ENCODE measurements around the gene TOR1AIP1. TPM values are rescaled to one million over a fixed set of nuclear protein-coding genes. Genes with fewer than 3 reads are reported as not detected.
"Not testable (repeated sequence)": the region's sequence is repeated elsewhere in the genome, so short reads cannot be mapped to it uniquely, and the experiment has no call there.

Gene TOR1AIP1
- total RNA-seq, 1 donor from 2014 or later = 19.6 TPM

GRCh38 chr1:179930867-179931266 is 48.8 kb downstream of the TOR1AIP1 start:
- FAIRE-seq (no peak), DNase-seq (ENCODE audit: low spot score in 2 of 2) (no peak)

- no peak for DNase-seq (ENCODE audit: low spot score in 2 of 2)
- FAIRE-seq = no peak
Measured at GRCh38 chr1:179933219-179933618, 51.1 kb downstream of the TOR1AIP1 start.

- DNase-seq (ENCODE audit: low spot score in 2 of 2) = no peak
- FAIRE-seq = no peak
Measured at GRCh38 chr1:179935909-179936496, 53.9 kb downstream of the TOR1AIP1 start.

GRCh38 chr1:179937668-179938254 is 55.7 kb downstream of the TOR1AIP1 start:
- FAIRE-seq = no peak
- DNase-seq (ENCODE audit: low spot score in 2 of 2) = no peak

- FAIRE-seq (no peak), DNase-seq (ENCODE audit: low spot score in 2 of 2) (no peak)
Measured at GRCh38 chr1:179938752-179939151, 56.7 kb downstream of the TOR1AIP1 start.

- DNase-seq (ENCODE audit: low spot score in 2 of 2) (no peak), FAIRE-seq (no peak)
Measured at GRCh38 chr1:179939941-179940340, 57.9 kb downstream of the TOR1AIP1 start.

GRCh38 chr1:179941454-179941853 is 59.4 kb downstream of the TOR1AIP1 start:
- no peak for FAIRE-seq

GRCh38 chr1:179950651-179951050 is 68.6 kb downstream of the TOR1AIP1 start:
- DNase-seq (ENCODE audit: low spot score in 2 of 2) (no peak), FAIRE-seq (no peak)

More at GRCh38 chr1:179941454-179941853, 59.4 kb downstream of the TOR1AIP1 start:
- DNase-seq (ENCODE audit: low spot score in 2 of 2) = no peak

- DNase-seq (ENCODE audit: low spot score in 2 of 2) = no peak
- FAIRE-seq = no peak
Measured at GRCh38 chr1:179951383-179952144, 69.5 kb downstream of the TOR1AIP1 start.

- DNase-seq (ENCODE audit: low spot score in 2 of 2) = no peak
- FAIRE-seq = no peak
Measured at GRCh38 chr1:179952186-179952585, 70.1 kb downstream of the TOR1AIP1 start.

GRCh38 chr1:179953974-179954492 is 71.9 kb downstream of the TOR1AIP1 start:
- FAIRE-seq (no peak), DNase-seq (ENCODE audit: low spot score in 2 of 2) (peak in 1 of 2 donors; percentile 5)

GRCh38 chr1:179954493-179955286 is 72.6 kb downstream of the TOR1AIP1 start, which contains the start of gene CEP350:
Gene CEP350 (plus strand): TSS chr1:179954810. CDS start chr1:179986182, 31,372 bp downstream.
- DNase-seq (ENCODE audit: low spot score in 2 of 2) (peak; percentile 79 to 82), FAIRE-seq (no peak)

- no peak for FAIRE-seq
- no peak for DNase-seq (ENCODE audit: low spot score in 2 of 2)
Measured at GRCh38 chr1:179955287-179955680, 73.2 kb downstream of the TOR1AIP1 start.

- no peak for FAIRE-seq
- no peak for DNase-seq (ENCODE audit: low spot score in 2 of 2)
Measured at GRCh38 chr1:179955731-179956130, 73.6 kb downstream of the TOR1AIP1 start.

- FAIRE-seq (no peak), DNase-seq (ENCODE audit: low spot score in 2 of 2) (no peak)
Measured at GRCh38 chr1:179958359-179958758, 76.3 kb downstream of the TOR1AIP1 start.

- not testable (repeated sequence) for FAIRE-seq; DNase-seq (ENCODE audit: low spot score in 2 of 2)
Measured at GRCh38 chr1:179962168-179962567, 80.1 kb downstream of the TOR1AIP1 start.

- FAIRE-seq (no peak), DNase-seq (ENCODE audit: low spot score in 2 of 2) (no peak)
Measured at GRCh38 chr1:179966551-179966950, 84.5 kb downstream of the TOR1AIP1 start.

GRCh38 chr1:179968284-179968993 is 86.4 kb downstream of the TOR1AIP1 start:
- DNase-seq (ENCODE audit: low spot score in 2 of 2) (no peak), FAIRE-seq (no peak)

GRCh38 chr1:179968994-179969919 is 87.2 kb downstream of the TOR1AIP1 start:
- DNase-seq (ENCODE audit: low spot score in 2 of 2) = no peak
- FAIRE-seq = no peak

All from frontal cortex (tissue), 4 donors.